HepG2 (cell line): ENCODE results near the gene AP2B1. TPM values are rescaled to one million over a fixed set of nuclear protein-coding genes. Genes with fewer than 3 reads are reported as not detected.

Source experiments
- HIVEP1 ChIP-seq: sonication (generic); formaldehyde crosslinking; IDR thresholded peaks from 2 replicates; pipeline ENCODE4 v1.4.0; 2020; ENCODE audit warnings: mild to moderate bottlenecking, missing genetic modification reagents
- IKZF1 ChIP-seq: fragments of 450-650 bp; IDR thresholded peaks from 2 replicates; pipeline ENCODE4 v1.7.1; 2016
- KAT8 ChIP-seq: IDR thresholded peaks from 2 replicates; pipeline ENCODE4 v1.6.1; 2016; ENCODE audit warnings: missing genetic modification reagents, missing compliant biosample characterization
- PHF8 ChIP-seq: sonication (generic); formaldehyde crosslinking; IDR thresholded peaks from 2 replicates; pipeline ENCODE4 v1.5.0; 2020; ENCODE audit warnings: missing genetic modification reagents
- ZNF224 ChIP-seq: sonication (generic); formaldehyde crosslinking; IDR thresholded peaks from 2 replicates; pipeline ENCODE4 v1.5.0; 2020; ENCODE audit warnings: mild to moderate bottlenecking, missing genetic modification reagents
- ZNF549 ChIP-seq: sonication (generic); formaldehyde crosslinking; IDR thresholded peaks from 2 replicates; pipeline ENCODE4 v1.5.0; 2020; ENCODE audit warnings: missing genetic modification reagents
- ZNF660 ChIP-seq: sonication (generic); formaldehyde crosslinking; IDR thresholded peaks from 2 replicates; pipeline ENCODE4 v1.5.1; 2020; ENCODE audit warnings: mild to moderate bottlenecking, low read depth, missing genetic modification reagents, borderline replicate concordance
- ZZZ3 ChIP-seq: sonication (generic); formaldehyde crosslinking; IDR thresholded peaks from 2 replicates; pipeline ENCODE4 v1.4.0; 2020; ENCODE audit warnings: missing genetic modification reagents, mild to moderate bottlenecking, borderline replicate concordance
- polyA plus RNA-seq, 8 experiments: library from polyadenylated mRNA; depleted of rRNA in 3 of 8; stranded (reverse) in 7 of 8; unstranded in 1 of 8; fragments of >200 nt; fragmentation: Illumina TruSeq in 4 of 8; extraction: Trizol in 4 of 8; gene quantifications; 2 replicates each; pipeline versions ENCODE4 v1.2.1 to v1.2.3, GENCODE V29; 2011 to 2016; ENCODE audit warnings: low read depth in 4 of 8, missing spikeins in 1 of 8, mixed read lengths in 1 of 8; ENCODE audit not compliant: insufficient read depth in 1 of 8
- total RNA-seq, 5 experiments: library from RNA; depleted of rRNA; stranded (reverse); fragments of >200 nt; fragmentation: Illumina TruSeq; extraction: Trizol; gene quantifications; 2 replicates each; pipeline ENCODE4 v1.2.3, GENCODE V29; 2016; ENCODE audit warnings: low read depth in 1 of 5
- TF ChIP-seq, protein P1 (sequence below): sonication (generic); formaldehyde crosslinking; IDR thresholded peaks from 2 replicates; pipeline ENCODE4 v1.9.0; 2021; ENCODE audit warnings: missing genetic modification reagents, mild to moderate bottlenecking, borderline replicate concordance
- TF ChIP-seq, protein P2 (sequence below), 2 experiments: sonication (generic) in 1 of 2; formaldehyde crosslinking in 1 of 2; IDR thresholded peaks; 2 replicates each; pipeline versions ENCODE4 v1.4.0 to v1.6.1; 2018 to 2020; ENCODE audit warnings: missing genetic modification reagents in 2 of 2, borderline replicate concordance in 1 of 2, low read depth in 1 of 2, mild to moderate bottlenecking in 1 of 2, missing biosample characterization in 1 of 2
- TF ChIP-seq, protein P3 (sequence below): sonication (generic); formaldehyde crosslinking; IDR thresholded peaks from 2 replicates; pipeline ENCODE4 v1.8.0; 2022; ENCODE audit warnings: missing genetic modification reagents, mild to moderate bottlenecking, borderline replicate concordance
- TF ChIP-seq, protein P4 (sequence below): sonication (generic); formaldehyde crosslinking; IDR thresholded peaks from 2 replicates; pipeline ENCODE4 v1.4.0; 2020; ENCODE audit warnings: missing genetic modification reagents, borderline replicate concordance
- TF ChIP-seq, protein P5 (sequence below): sonication (generic); formaldehyde crosslinking; IDR thresholded peaks from 2 replicates; pipeline ENCODE4 v1.5.0; 2020; ENCODE audit warnings: mild to moderate bottlenecking, missing genetic modification reagents, moderate library complexity

AP2B1 gene
- total and polyA plus RNA-seq, 2 of the 13 experiments (the other 11 are each of a cell fraction or from before 2014, with no cell fraction given): 23.8 to 71.3 TPM

DNA sequence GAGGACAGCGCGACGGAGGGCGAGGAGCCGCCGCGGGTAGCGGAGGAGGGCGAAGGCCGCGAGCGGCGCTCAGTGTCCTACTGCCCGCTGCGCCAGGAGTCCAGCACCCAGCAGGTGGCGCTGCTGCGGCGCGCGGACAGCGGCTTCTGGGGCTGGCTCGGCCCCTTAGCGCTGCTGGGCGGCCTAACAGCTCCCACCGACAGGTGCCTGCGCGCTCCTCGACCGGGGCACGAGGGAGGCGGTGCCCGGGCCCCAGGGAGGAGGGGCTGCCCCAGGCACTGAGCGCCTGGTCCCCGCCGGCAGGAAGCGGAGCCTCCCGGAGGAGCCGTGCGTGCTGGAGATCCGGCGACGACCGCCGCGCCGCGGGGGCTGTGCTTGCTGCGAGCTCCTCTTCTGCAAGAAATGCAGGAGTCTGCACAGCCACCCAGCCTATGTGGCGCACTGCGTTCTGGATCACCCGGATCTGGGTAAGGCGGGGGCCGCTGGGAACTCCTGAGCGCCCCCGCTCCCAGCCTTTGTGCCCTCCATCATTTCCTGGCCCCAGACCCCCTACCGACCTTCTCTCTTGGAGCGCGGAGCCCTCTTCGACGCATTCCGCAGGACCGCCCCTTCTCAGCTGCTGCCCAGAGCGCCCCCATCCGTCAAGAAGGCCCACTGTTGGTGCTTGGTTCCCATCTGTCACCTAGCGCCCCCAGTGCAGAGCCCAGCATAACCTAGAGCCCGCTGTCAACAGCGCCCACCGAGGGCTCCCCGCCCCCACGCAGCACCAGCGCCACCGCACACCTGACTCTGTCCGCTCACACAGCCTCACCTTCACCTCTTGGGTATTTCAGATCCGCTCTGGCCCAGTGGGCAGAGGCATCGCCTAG, 177.2 kb downstream of the AP2B1 start (continued):
- TF ChIP-seq, protein P1, sequence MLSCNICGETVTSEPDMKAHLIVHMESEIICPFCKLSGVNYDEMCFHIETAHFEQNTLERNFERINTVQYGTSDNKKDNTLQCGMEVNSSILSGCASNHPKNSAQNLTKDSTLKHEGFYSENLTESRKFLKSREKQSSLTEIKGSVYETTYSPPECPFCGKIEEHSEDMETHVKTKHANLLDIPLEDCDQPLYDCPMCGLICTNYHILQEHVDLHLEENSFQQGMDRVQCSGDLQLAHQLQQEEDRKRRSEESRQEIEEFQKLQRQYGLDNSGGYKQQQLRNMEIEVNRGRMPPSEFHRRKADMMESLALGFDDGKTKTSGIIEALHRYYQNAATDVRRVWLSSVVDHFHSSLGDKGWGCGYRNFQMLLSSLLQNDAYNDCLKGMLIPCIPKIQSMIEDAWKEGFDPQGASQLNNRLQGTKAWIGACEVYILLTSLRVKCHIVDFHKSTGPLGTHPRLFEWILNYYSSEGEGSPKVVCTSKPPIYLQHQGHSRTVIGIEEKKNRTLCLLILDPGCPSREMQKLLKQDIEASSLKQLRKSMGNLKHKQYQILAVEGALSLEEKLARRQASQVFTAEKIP (CRISPR knock-in tag): no peak
- TF ChIP-seq, protein P2, sequence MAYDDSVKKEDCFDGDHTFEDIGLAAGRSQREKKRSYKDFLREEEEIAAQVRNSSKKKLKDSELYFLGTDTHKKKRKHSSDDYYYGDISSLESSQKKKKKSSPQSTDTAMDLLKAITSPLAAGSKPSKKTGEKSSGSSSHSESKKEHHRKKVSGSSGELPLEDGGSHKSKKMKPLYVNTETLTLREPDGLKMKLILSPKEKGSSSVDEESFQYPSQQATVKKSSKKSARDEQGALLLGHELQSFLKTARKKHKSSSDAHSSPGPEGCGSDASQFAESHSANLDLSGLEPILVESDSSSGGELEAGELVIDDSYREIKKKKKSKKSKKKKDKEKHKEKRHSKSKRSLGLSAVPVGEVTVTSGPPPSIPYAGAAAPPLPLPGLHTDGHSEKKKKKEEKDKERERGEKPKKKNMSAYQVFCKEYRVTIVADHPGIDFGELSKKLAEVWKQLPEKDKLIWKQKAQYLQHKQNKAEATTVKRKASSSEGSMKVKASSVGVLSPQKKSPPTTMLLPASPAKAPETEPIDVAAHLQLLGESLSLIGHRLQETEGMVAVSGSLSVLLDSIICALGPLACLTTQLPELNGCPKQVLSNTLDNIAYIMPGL (CRISPR knock-in tag; IDR thresholded peaks at IDR 0.05; ENCODE audit: borderline replicate concordance in 1 of 2, low read depth in 1 of 2): peak; percentile 88 to 98; a peak in 3 of 4 replicates
- TF ChIP-seq HIVEP1 (CRISPR knock-in tag) (peak; percentile 48), ZZZ3 (CRISPR knock-in tag) (no peak), KAT8 (peak; percentile 38; the same call in 1 of the 2 replicates), ZNF660 (CRISPR knock-in tag) (no peak), ZNF224 (CRISPR knock-in tag) (0 out of 2 replicates have a peak, but pooled peaks have one; percentile 57), PHF8 (CRISPR knock-in tag) (0 out of 2 replicates have a peak, but pooled peaks have one; percentile 50), ZNF549 (no peak), IKZF1 (no peak)
- TF ChIP-seq, protein P3, sequence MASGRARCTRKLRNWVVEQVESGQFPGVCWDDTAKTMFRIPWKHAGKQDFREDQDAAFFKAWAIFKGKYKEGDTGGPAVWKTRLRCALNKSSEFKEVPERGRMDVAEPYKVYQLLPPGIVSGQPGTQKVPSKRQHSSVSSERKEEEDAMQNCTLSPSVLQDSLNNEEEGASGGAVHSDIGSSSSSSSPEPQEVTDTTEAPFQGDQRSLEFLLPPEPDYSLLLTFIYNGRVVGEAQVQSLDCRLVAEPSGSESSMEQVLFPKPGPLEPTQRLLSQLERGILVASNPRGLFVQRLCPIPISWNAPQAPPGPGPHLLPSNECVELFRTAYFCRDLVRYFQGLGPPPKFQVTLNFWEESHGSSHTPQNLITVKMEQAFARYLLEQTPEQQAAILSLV (CRISPR knock-in tag): peak; percentile 41; the same call in 1 of the 2 replicates
- TF ChIP-seq, protein P4, sequence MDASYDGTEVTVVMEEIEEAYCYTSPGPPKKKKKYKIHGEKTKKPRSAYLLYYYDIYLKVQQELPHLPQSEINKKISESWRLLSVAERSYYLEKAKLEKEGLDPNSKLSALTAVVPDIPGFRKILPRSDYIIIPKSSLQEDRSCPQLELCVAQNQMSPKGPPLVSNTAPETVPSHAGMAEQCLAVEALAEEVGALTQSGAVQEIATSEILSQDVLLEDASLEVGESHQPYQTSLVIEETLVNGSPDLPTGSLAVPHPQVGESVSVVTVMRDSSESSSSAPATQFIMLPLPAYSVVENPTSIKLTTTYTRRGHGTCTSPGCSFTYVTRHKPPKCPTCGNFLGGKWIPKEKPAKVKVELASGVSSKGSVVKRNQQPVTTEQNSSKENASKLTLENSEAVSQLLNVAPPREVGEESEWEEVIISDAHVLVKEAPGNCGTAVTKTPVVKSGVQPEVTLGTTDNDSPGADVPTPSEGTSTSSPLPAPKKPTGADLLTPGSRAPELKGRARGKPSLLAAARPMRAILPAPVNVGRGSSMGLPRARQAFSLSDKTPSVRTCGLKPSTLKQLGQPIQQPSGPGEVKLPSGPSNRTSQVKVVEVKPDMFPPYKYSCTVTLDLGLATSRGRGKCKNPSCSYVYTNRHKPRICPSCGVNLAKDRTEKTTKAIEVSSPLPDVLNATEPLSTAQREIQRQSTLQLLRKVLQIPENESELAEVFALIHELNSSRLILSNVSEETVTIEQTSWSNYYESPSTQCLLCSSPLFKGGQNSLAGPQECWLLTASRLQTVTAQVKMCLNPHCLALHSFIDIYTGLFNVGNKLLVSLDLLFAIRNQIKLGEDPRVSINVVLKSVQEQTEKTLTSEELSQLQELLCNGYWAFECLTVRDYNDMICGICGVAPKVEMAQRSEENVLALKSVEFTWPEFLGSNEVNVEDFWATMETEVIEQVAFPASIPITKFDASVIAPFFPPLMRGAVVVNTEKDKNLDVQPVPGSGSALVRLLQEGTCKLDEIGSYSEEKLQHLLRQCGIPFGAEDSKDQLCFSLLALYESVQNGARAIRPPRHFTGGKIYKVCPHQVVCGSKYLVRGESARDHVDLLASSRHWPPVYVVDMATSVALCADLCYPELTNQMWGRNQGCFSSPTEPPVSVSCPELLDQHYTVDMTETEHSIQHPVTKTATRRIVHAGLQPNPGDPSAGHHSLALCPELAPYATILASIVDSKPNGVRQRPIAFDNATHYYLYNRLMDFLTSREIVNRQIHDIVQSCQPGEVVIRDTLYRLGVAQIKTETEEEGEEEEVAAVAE: no peak
- TF ChIP-seq, protein P5, sequence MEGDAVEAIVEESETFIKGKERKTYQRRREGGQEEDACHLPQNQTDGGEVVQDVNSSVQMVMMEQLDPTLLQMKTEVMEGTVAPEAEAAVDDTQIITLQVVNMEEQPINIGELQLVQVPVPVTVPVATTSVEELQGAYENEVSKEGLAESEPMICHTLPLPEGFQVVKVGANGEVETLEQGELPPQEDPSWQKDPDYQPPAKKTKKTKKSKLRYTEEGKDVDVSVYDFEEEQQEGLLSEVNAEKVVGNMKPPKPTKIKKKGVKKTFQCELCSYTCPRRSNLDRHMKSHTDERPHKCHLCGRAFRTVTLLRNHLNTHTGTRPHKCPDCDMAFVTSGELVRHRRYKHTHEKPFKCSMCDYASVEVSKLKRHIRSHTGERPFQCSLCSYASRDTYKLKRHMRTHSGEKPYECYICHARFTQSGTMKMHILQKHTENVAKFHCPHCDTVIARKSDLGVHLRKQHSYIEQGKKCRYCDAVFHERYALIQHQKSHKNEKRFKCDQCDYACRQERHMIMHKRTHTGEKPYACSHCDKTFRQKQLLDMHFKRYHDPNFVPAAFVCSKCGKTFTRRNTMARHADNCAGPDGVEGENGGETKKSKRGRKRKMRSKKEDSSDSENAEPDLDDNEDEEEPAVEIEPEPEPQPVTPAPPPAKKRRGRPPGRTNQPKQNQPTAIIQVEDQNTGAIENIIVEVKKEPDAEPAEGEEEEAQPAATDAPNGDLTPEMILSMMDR (CRISPR knock-in tag): peak; percentile 97
